ENCODE measurements around the gene EHBP1L1.

The EHBP1L1 gene

DNA sequence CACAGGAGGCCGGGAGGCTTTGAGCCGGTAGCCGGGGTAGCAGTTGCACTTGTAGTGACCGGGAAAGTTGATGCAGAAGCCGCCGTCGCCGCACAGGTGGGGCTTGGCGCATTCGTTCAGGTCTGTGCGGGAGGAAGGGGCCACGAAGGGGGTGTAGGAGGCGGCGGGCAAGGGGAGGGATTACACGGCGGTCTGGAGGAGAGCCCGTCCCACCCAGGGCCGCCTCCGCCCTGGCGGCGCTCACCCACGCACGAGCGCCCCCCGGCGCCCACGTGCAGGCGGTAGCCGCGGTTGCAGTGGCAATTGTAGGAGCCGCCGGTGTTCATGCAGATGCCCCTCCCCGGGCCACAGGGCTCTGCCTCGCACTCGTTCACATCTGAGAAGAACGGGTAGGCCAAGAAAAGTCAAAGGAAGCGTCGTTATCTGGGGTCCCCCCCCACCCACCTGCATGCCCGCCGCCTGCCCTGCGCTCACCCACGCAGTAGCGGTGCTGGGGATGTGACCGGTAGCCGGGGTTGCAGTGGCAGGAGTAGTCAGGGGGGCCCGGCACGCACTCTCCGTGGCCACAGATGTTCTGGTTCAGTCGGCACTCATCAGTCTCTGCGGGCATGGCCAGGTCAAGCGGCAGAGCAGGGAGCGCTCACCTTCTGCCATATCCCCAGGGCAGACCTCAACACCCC lies 28.3 kb upstream of the EHBP1L1 start:
- DNase-seq = no peak

GRCh38 chr11:65548395-65548794 lies 27.5 kb upstream of the EHBP1L1 start:
- DNase-seq = no peak

DNA sequence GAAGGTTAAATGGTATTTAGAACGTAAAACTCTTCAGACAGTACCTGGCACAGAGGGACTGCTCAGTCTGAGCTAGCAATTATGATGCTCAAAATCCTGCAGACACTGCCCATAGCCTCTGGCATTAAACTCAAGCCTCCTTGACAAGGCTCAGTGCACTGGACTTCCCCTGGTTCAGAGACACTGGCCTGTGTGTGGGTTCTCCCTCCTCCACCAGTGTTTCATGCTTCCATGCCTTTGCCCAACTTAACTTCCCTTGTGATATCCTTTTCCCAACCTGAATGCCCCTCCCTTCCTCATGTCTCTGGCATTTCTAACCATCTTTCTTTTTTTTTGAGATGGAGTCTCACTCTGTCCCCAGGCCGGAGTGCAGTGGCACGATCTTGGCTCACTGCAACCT lies 26.8 kb upstream of the EHBP1L1 start:
- no peak for DNase-seq

DNA sequence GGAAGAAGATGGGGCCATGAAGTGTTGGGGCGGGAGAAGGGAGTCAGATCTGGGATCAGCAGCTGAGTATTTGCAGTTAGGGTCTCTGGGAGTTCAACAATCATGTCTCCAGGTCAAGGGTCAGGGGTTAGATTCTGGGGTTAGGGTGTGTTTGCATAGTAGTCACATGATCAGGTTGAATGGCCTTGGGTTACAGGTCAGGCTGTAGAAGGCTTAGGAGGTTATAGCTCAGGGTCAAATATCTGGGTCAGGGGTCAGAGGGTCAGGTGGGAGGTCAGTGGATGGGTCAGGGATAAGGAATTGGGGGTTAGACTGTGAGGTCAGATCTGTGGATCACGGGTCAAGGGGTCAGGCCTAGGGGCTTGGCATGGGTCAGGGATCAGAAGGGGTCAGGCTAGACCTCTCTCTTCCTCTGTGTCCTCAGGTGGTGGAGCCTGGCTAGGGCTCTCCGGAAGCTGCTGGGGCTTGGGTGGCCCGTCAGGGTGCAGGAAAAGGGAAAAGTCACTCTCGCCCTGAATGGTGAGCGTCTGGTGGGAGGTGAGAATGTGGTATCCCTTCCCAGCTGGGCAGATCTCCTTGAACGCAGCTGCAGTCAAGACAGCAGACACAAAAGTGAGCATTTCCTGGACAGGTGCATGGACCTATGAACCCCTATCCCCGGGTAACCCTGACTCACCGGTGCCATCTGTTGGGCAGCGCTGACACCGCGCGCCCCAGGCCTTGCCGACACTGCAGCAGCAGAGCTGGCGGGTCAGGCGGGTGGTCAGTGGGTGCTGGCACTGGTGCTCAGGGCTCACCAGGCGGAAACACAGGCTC lies 24.1 kb upstream of the EHBP1L1 start:
- peak; percentile 82 for DNase-seq

DNA sequence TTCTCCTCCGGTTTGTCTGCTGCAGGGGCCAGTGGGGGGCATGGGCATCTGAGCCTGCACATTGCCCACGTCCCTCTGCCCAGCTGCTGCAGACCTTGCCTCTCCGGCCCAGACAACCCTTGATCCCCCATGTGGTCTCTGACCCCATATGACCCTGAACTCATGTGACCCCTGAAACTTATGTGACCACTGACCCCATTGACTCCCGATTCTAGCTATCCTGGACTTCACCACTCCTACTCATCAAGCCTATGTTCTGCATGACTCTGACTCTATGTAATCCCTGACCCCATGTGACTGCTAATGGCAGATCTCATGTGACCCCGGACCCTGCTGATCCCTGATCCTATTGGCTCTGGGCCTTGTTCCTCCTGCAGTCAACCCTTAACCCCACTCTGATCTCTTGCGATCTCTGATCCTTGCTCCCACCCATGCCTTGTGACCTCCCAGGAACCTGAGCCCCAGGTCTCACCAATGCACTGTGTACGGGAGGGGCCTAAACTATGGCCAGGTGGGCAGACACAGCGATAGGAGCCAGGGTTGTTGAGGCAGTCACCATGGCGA lies 23.4 kb upstream of the EHBP1L1 start:
- no peak for DNase-seq

DNA sequence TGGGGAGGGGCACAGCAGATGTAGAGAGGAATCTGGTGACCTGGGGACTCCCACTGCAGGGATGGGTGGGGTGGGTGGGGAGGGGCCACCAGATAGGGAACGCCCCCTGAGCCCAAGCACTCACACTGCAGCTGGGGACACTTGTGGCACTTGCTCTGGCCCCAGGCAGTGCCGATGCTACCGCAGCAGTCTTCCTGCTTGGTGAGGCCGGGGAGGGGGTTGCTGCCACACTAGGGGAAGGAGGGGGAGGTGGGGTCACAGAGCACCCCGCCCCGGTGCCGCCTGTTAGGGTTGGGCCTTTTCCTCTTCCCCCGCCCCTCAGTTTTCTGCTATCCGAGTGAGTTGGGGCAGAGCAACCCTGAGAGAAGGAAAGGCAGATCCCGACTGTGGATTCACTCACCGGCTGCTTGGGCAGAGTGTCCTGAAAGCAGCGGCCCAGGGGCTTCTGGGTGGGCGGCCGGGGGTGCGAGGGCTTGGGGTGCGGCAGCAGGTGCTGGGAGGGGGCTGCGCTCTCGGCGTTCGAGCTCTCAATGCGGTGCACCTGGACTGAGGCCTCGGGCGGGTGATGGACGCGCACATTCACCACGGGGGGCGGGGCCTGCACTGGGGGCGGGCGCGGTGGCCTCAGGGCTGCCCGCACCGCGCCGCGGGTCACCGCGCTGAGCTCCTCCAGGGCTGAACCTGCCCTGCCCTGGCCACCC lies 22.4 kb upstream of the EHBP1L1 start:
- no peak for DNase-seq

DNA sequence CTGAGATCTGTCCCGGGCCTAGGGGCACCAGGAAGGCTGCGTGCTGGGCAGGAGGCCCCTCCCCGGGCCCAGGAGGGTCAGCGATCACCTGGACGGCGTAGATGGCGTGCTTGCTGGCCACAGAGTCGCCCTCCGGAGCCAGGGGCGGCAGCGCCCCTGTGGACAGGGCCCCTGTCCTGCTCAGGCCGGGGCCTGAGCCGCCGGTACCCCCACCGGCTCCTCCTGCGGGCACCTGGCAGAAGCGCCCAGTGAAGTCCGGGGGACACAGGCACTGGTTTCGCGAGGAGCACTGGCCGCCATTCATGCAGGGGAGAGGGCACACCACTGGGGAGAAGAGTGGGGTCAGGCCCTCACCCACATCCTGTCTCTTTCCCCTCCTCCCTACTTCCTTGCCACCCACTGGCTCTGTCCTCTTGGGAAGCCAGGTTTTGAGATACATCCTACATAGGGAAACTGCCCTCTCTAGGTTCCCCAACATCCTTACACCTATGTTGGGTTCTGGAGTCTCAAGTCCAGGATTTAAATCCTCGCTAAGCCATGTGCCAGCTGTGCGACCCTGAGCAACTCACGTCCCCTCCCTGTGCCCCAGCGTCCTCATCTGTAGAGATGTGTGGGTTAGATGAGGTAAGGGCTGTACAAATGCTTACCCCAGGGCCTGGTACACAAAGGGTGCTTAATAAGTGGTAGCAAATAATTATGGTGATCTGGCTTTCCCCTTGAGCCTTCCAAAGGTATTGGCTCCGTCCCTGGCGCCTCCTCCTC lies 21.6 kb upstream of the EHBP1L1 start:
- no peak for DNase-seq

DNA sequence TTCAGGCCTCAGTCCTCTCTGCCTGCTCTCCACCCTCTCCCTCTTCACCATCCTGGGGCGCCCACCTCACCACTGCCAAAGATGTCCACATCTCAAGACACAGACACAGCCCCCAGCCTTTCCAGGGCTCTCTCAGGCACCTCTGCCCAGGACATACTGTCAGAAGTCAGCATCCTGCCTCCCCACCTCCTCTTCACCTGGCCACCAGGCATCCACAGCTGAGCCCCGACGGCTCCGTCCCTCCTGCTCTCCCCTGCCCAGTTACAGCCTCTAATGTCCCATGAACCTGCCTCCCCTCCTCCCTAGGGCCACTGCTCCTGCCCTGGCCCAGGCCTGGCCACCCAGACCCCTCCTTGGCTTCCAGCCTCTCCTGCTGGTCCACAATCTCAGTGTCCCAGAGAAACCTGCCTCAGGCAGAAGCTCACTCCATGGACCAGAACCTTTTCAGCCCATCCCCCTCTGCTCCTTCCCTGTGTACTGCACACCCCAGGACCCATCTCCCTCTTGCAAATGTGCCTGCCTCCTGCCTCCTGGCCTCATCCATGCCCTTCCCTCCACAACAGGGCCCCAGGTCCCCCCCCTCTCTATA lies 20.9 kb upstream of the EHBP1L1 start:
- no peak for DNase-seq

GRCh38 chr11:65555693-65556231 lies 20.1 kb upstream of the EHBP1L1 start:
- DNase-seq = no peak

DNA sequence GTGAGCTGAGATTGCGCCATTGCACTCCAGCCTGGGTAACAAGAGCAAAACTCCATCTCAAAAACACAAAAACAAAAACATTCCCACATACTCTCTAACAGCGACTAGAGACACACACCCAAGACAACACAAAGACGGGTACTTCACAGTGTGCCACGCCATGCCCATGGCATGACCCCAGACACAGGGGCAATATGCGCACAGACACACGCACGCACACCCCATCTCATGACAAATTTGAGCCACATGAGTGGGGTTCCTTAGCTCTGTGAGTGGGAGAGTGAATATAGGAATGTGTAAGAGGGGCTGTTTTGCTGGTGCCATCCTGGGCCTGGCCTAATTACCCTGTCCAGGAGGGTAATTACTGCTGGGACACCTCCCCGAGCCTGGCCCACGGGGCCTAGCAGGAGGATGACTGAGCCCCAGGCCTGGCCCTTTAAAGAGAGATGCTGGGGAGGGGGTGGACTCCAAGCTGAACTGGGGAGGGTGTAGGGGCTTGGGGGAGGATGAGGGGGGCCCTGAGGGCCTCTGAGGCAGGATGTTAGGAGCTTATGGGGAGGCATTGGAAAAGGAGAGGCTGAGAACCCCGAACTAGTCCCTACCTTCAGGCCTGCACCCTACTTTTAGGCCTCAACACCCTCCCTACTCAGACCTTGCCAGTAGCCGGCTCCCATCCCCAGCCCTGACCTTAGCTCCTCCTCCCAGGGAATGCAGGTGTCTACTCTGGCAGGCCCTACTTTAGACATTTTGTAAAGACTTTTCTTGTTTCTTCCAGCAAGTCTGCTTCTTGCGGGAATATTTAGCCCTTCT lies 19.2 kb upstream of the EHBP1L1 start:
- DNase-seq = no peak

- no peak for DNase-seq
Observed at GRCh38 chr11:65557280-65558001, 18.4 kb upstream of the EHBP1L1 start.

- DNase-seq = peak; percentile 65
Observed at GRCh38 chr11:65558002-65558929, 17.6 kb upstream of the EHBP1L1 start, which contains the start of gene LTBP3. Gene LTBP3 (minus strand): TSS chr11:65558359. CDS start chr11:65557959, 400 bp downstream.

GRCh38 chr11:65558930-65559509 lies 16.8 kb upstream of the EHBP1L1 start:
- DNase-seq = no peak

GRCh38 chr11:65559535-65559934 lies 16.3 kb upstream of the EHBP1L1 start:
- DNase-seq = no peak

DNA sequence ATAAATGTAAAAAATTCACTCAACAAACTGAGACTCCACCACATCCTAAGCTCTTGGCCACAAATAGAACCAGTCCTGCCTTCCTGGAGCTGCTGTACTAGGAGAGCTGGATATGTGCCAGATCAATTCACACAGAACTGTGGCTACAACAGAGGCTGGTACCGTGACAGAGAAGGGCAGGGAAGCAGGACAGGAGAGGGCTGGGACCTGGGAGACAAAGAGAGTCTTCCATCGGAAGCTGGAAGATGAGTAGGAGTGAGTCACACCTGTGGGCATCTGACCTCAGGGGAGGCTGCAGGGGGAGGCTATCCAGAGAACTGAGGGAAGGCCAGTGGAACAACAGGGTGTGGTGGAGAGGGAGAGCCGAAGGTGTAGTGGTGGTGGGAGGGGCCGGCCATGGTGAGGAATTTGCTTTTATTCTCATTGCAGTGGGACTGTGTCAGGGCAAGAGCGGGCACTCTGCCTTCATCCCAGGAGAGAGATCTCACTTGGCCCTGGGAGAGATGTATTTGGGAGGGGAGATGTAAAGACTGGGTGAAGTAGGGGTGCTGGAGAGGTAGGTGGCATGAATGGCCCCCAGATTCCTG lies 15.8 kb upstream of the EHBP1L1 start:
- peak; percentile 7 for DNase-seq

GRCh38 chr11:65560555-65561418 lies 15.1 kb upstream of the EHBP1L1 start:
- DNase-seq = peak; percentile 15

GRCh38 chr11:65562020-65562419 lies 13.8 kb upstream of the EHBP1L1 start:
- no peak for DNase-seq

All from NCI-H1105 treated with DMSO at 0.1 percent for 48 hours (cell line).